ENCODE results near the gene DAO.

Gene DAO

GRCh38 chr12:108940138-108940537, 60.2 kb downstream of the DAO start:
- no peak for TF ChIP-seq ZFP3 (CRISPR knock-in tag; IDR thresholded peaks at IDR 0.05)
- no peak for ATAC-seq

GRCh38 chr12:108947097-108947496, 67.2 kb downstream of the DAO start:
- ATAC-seq: no peak
- TF ChIP-seq OSR1 (CRISPR knock-in tag; IDR thresholded peaks at IDR 0.05) (no peak), ZFP30 (CRISPR knock-in tag; IDR thresholded peaks at IDR 0.05) (no peak), SNAI2 (CRISPR knock-in tag; IDR thresholded peaks at IDR 0.05) (no peak), BACH2 (CRISPR knock-in tag; IDR thresholded peaks at IDR 0.05; ENCODE audit: borderline replicate concordance) (no peak), ESRRG (CRISPR knock-in tag; IDR thresholded peaks at IDR 0.05) (no peak), ZC3H10 (CRISPR knock-in tag; IDR thresholded peaks at IDR 0.05) (no peak), RARB (CRISPR knock-in tag; IDR thresholded peaks at IDR 0.05) (no peak), TCF4 (CRISPR knock-in tag; IDR thresholded peaks at IDR 0.05; ENCODE audit: borderline replicate concordance) (no peak), PPARA (CRISPR knock-in tag; IDR thresholded peaks at IDR 0.05; ENCODE audit: borderline replicate concordance) (no peak)

GRCh38 chr12:108948367-108948766, 68.5 kb downstream of the DAO start:
- ATAC-seq: no peak
- no peak for TF ChIP-seq PATZ1 (CRISPR knock-in tag; IDR thresholded peaks at IDR 0.05; ENCODE audit: borderline replicate concordance)
- TF ChIP-seq PPARA (CRISPR knock-in tag; IDR thresholded peaks at IDR 0.05; ENCODE audit: borderline replicate concordance): no peak
- no peak for TF ChIP-seq CSDC2 (CRISPR knock-in tag; IDR thresholded peaks at IDR 0.05)
- no peak for TF ChIP-seq TSHZ2 (CRISPR knock-in tag; IDR thresholded peaks at IDR 0.05)
- no peak for TF ChIP-seq ISL1 (CRISPR knock-in tag; IDR thresholded peaks at IDR 0.05)
- TF ChIP-seq SNAI2 (CRISPR knock-in tag; IDR thresholded peaks at IDR 0.05): no peak
- no peak for TF ChIP-seq BACH2 (CRISPR knock-in tag; IDR thresholded peaks at IDR 0.05; ENCODE audit: borderline replicate concordance)
- TF ChIP-seq CREB5 (CRISPR knock-in tag; IDR thresholded peaks at IDR 0.05; ENCODE audit: low read depth): no peak
- TF ChIP-seq GLIS3 (CRISPR knock-in tag; IDR thresholded peaks at IDR 0.05): no peak
- no peak for TF ChIP-seq OSR1 (CRISPR knock-in tag; IDR thresholded peaks at IDR 0.05)
- TF ChIP-seq ZNF565 (CRISPR knock-in tag; conservative IDR thresholded peaks at IDR 0.05; ENCODE audit: low read depth): no peak
- TF ChIP-seq ARNTL (CRISPR knock-in tag; IDR thresholded peaks at IDR 0.05; ENCODE audit: borderline replicate concordance, low read depth): no peak
- TF ChIP-seq ZC3H10 (CRISPR knock-in tag; IDR thresholded peaks at IDR 0.05): no peak
- no peak for TF ChIP-seq TCF4 (CRISPR knock-in tag; IDR thresholded peaks at IDR 0.05; ENCODE audit: borderline replicate concordance)
- TF ChIP-seq CSRNP3 (CRISPR knock-in tag; IDR thresholded peaks at IDR 0.05): no peak
- no peak for TF ChIP-seq ZFP30 (CRISPR knock-in tag; IDR thresholded peaks at IDR 0.05)
- TF ChIP-seq TOX (CRISPR knock-in tag; IDR thresholded peaks at IDR 0.05; ENCODE audit: borderline replicate concordance): no peak
- no peak for TF ChIP-seq ZNF70 (CRISPR knock-in tag; IDR thresholded peaks at IDR 0.05)
- no peak for TF ChIP-seq ZNF8 (CRISPR knock-in tag; IDR thresholded peaks at IDR 0.05)

DNA sequence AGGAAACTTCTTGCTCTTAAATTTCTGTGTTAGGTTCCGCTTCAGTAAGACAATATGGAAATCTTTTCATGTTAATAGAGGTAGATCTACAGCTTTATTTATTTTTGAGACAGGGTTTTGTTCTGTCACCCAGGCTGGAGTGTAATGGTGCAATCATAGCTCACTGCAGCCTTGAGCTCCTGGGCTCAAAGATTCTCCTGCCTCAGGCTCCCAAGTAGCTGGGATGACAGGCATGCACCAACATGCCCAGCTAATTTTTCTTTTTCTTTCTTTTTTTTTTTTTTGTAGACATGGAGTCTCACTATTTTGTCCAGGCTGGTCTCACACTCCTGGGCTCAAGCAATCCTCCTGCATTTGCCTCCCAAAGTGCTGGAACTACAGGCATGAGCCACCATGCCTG, 70.1 kb downstream of the DAO start:
- no peak for ATAC-seq
- TF ChIP-seq ZC3H10 (CRISPR knock-in tag; IDR thresholded peaks at IDR 0.05) (no peak), ISL1 (CRISPR knock-in tag; IDR thresholded peaks at IDR 0.05) (no peak), ZNF70 (CRISPR knock-in tag; IDR thresholded peaks at IDR 0.05) (no peak), CSDC2 (CRISPR knock-in tag; IDR thresholded peaks at IDR 0.05) (no peak)

Data from SK-N-SH treated with all-trans-retinoic acid at 6 μM for 48 hours (cell line).